ENCODE measurements around the gene ANKRD36C.
"Not testable (repeated sequence)": the region's sequence is repeated elsewhere in the genome, so short reads cannot be mapped to it uniquely, and the experiment has no call there.

- not testable (repeated sequence) for TF ChIP-seq CTCF (conservative IDR thresholded peaks at IDR 0.05 in 1 of 2, IDR thresholded peaks at IDR 0.05 in 1 of 2; ENCODE audit: extremely low read depth in 1 of 2, insufficient read depth in 1 of 2, low read depth in 1 of 2, low read length in 2 of 2); EZH2 (IDR thresholded peaks at IDR 0.05; ENCODE audit: borderline replicate concordance, low read length)
Measured at GRCh38 chr2:95799147-95799889, 192.3 kb downstream of the ANKRD36C start.

All from mammary epithelial cell (primary cell).